ENCODE data around the gene NEK7.

GRCh38 chr1:198295225-198295624, 138.4 kb downstream of the NEK7 start:
- no peak for TF ChIP-seq KDM4A (IDR thresholded peaks at IDR 0.05; ENCODE audit: low read depth, low read length, severe bottlenecking)
- TF ChIP-seq RXRA (IDR thresholded peaks at IDR 0.05; ENCODE audit: insufficient read depth, low read depth, low read length): no peak

All from H1 (cell line).